SJSA1 (cell line): ENCODE measurements around the gene RAD51B. TPM values are rescaled to one million over a fixed set of nuclear protein-coding genes. Genes with fewer than 3 reads are reported as not detected.

Source experiments
- DNase-seq, 2 experiments: peaks; one replicate each; pipeline ENCODE4 v3.0.0-alpha.2; 2015 to 2020; ENCODE audit warnings: low spot score in 2 of 2, low read depth in 1 of 2
- H3K27ac ChIP-seq: fragments of 250-450 bp; sonication (Bioruptor Pico); 2 replicates; pipeline ENCODE4 v1.5.1; 2020; ENCODE audit warnings: mild to moderate bottlenecking, moderate library complexity
- H3K27me3 ChIP-seq: fragments of 250-450 bp; sonication (Bioruptor Pico); replicated peaks from 2 replicates; pipeline ENCODE4 v1.5.1; 2020; ENCODE audit warnings: mild to moderate bottlenecking, moderate library complexity
- H3K36me3 ChIP-seq: fragments of 250-450 bp; sonication (Bioruptor Pico); 2 replicates; pipeline ENCODE4 v1.5.1; 2020; ENCODE audit warnings: mild to moderate bottlenecking
- H3K4me1 ChIP-seq: fragments of 250-450 bp; sonication (Bioruptor Pico); replicated peaks from 2 replicates; pipeline ENCODE4 v1.6.1; 2021; ENCODE audit warnings: mild to moderate bottlenecking
- H3K4me3 ChIP-seq: fragments of 250-450 bp; sonication (Bioruptor Pico); 2 replicates; pipeline ENCODE4 v1.5.1; 2020; ENCODE audit warnings: mild to moderate bottlenecking
- H3K9me3 ChIP-seq: fragments of 250-450 bp; sonication (Bioruptor Pico); replicated peaks from 2 replicates; pipeline ENCODE4 v1.5.1; 2020; ENCODE audit warnings: mild to moderate bottlenecking
- total RNA-seq: library from RNA; depleted of rRNA; stranded (reverse); fragments of >200 nt; shearing (Covaris generic); gene quantifications from 2 replicates; pipeline ENCODE4 v1.2.3, GENCODE V29; 2014

The RAD51B gene
- total RNA-seq, 1 experiment from 2014 or later: 4.7 TPM

DNA sequence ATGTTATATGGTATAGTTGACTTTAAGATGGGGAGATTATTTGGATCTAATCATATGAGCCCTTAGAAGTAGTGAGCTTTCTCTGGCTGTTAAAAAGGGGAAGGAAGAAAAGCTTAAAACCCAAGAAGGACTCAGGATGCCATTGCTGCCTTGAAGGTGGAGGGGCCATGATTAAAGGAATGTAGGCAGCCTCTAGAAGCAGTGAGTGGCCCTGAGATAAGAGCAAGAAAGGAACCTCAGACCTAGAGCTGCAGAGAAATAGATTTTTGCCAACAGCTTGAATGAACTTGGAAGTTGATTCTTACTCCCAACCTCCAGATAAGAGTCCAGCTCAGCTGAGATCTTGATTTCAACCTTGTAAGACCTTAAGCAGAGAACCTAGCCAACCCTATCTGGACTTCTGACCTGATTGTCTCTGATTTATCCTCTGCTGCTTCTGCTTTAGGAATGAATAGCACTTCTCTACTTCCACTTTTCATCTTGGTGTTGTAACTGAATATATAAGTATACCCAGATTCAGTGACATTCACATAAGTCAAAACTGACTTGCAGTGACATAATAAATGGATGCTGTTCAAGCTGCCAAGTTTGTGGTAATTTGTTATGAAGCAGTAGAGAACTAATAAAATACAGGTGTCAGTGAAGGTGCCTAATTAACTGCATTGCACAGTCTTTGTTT is 33.5 kb downstream of the RAD51B start:
- Histone ChIP-seq H3K36me3 (no peaks in the 10 kb centered on the region), H3K4me3 (no peak overlapping the region), H3K9me3 (no peaks in the 10 kb centered on the region), H3K27ac (no peak overlapping the region), H3K27me3 (no peaks in the 10 kb centered on the region), H3K4me1 (no peaks in the 10 kb centered on the region; the same call in 1 of the 2 replicates)
- no peak for DNase-seq

DNA sequence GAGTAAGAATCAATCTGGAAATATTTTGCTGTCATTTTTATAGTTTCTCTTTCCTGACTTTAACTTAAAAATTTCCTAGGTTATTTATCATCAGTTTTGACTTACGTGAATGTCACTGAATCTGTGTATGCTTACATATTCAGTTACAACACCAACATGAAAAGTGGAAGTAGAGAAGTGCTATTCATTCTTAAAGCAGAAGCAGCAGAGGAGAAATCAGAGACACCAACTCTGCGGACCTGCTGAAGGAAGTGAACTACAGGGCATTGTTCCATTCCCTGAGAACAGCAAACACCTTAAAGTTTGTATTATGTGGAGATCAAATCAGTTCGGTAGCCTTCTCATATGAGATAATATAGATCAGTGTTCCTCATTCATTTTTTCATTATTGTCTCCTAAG is 34.1 kb downstream of the RAD51B start:
- DNase-seq: no peak
- Histone ChIP-seq H3K27me3 (no peaks in the 10 kb centered on the region), H3K36me3 (no peaks in the 10 kb centered on the region), H3K9me3 (no peaks in the 10 kb centered on the region), H3K4me1 (no peaks in the 10 kb centered on the region; the same call in 1 of the 2 replicates), H3K27ac (no peak overlapping the region), H3K4me3 (no peak overlapping the region)

DNA sequence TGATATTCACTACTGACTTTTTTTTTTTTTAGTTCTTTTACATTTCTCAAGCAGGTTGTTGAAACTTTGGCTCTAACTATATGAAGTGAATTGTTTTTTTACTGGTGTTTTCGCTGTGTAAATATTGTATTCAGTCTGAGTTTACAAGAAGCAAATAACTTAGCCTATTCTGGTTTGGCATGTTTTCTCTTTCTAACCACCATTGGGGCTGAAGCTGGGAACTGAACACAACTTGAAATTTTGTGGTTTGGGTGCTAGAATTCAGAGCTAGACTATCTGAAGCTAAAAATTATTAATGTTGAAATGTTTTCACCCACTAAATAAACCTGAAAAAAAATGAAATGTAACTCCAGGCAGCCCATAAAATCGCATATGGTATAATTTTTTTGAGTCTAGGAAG is 37.2 kb downstream of the RAD51B start:
- H3K27me3 ChIP-seq: no peaks in the 10 kb centered on the region
- no peaks in the 10 kb centered on the region; the same call in 1 of the 2 replicates for H3K4me1 ChIP-seq
- no peaks in the 10 kb centered on the region for H3K9me3 ChIP-seq
- peak in 1 of 2 experiments; percentile 22 for DNase-seq
- H3K27ac ChIP-seq: no peak overlapping the region
- H3K4me3 ChIP-seq: no peak overlapping the region
- no peaks in the 10 kb centered on the region for H3K36me3 ChIP-seq

DNA sequence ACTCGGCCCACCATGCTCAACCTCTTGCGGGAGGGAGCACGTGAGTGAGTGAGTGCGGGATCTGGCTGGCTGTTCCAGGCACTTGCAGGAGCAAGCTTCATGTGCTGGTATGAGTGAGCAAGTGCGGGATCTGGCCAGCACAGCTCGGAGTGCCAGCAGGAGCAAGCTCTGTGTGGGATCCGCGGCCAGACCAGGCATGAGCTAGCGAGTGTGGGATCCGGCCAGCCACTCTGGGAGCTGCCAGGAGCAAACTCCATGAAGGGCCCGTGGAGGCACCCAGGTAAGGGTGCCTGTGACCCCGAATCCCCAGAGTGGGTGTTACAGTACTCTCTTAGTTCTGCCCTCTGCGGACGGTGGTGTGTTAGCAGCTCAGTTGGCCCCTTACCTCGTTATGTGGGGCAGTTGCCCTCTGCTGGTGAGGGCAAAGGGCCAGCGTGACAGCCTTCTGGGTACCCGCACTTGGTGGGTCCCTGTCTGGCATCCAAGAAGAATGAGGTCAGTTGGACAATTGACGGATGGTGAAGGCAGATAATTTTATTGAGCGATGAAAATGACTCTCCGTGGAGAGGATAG is 38.3 kb downstream of the RAD51B start:
- no peak overlapping the region for H3K4me3 ChIP-seq
- DNase-seq: no peak
- H3K27ac ChIP-seq: no peak overlapping the region
- no peaks in the 10 kb centered on the region for H3K9me3 ChIP-seq
- no peaks in the 10 kb centered on the region for H3K27me3 ChIP-seq
- no peaks in the 10 kb centered on the region; the same call in 1 of the 2 replicates for H3K4me1 ChIP-seq
- H3K36me3 ChIP-seq: no peaks in the 10 kb centered on the region

DNA sequence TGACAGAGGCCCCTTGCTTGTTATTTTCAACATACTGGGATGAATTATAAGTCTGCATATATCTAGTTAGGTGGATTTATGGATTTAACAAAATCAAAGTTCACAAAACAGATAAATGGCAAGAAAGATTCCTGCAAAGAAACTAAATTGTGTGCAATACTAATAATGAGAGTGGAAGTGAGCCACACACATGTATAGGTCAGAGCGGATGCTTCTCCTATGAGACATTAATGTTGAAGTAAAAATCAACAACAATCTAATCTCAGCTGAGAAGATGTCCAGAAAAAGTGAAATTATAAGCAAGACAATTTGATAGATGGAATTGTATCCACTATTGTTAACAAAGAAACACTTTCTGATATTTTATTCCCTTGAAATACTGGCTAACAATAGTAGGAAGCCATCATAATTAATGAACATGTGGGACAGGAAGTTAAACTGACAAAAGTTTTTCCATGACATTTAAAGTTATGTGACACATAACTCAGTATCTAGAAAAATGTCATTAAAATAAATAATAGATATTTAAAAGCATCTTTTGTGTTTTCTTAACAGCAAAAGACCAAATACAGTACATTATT is 39.7 kb downstream of the RAD51B start:
- Histone ChIP-seq H3K4me3 (no peak overlapping the region), H3K27me3 (no peaks in the 10 kb centered on the region), H3K9me3 (no peaks in the 10 kb centered on the region), H3K4me1 (no peaks in the 10 kb centered on the region; the same call in 1 of the 2 replicates), H3K27ac (no peak overlapping the region), H3K36me3 (no peaks in the 10 kb centered on the region)
- no peak for DNase-seq

DNA sequence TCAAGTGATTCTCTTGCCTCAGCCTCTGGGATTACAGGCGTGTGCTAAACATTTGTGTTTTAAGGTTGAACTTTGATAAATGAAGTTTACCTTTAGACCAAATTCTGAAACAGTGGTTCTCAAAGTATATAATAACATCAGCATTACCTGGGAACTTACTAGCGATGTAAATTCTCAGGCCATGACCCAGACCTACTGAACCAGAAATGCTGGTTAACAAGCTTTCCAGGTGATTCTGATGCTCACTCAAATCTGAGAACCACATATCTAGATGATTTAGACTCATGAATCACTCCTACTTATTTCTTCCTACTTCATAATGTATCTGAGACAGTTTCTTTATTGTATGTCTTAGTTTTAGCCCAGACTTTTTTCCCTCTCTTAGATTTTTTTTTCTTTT is 43.6 kb downstream of the RAD51B start:
- no peaks in the 10 kb centered on the region for H3K36me3 ChIP-seq
- no peak overlapping the region for H3K27ac ChIP-seq
- H3K4me3 ChIP-seq: no peak overlapping the region
- H3K9me3 ChIP-seq: no peaks in the 10 kb centered on the region
- no peaks in the 10 kb centered on the region for H3K4me1 ChIP-seq
- H3K27me3 ChIP-seq: no peaks in the 10 kb centered on the region
- no peak for DNase-seq

DNA sequence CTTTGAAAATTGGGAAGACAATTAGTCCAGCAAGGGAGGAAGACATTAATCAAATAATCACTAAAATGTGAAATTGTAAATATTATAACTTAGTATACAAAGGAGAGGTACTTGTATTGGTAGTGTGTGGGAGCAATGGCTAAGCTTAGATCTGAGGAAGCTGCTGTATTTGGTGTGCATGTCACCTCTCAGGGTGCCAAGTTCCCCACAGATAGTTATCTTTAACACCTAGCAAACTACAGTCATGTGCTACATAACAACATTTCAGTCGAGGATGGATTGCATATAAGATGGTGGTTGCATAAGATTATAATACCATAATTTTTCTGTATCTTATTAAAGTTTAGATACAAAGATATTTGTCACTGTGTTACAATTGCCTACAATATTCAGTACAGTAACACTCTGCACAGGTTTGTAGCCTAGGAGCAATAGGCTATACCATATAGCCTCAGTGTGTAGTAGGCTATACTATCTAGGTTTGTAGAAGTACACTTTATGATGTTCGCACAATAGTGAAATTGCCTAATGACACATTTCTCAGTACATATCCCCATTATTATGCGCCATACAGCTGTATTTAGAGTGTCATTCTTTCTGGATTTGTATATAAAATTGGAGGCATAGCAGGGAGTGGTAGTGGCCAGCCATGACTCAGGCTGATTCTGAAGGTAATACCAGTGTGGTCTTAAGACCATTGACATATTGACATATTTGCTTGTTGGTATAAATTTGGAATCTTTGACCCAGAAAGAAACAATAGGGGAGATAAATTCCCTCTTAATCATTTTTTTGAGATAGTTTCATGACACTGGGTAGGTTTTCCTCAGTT is 55.8 kb downstream of the RAD51B start:
- Histone ChIP-seq H3K4me1 (no peaks in the 10 kb centered on the region), H3K4me3 (no peak overlapping the region), H3K27me3 (no peaks in the 10 kb centered on the region), H3K27ac (no peak overlapping the region), H3K9me3 (no peaks in the 10 kb centered on the region), H3K36me3 (no peaks in the 10 kb centered on the region)
- no peak for DNase-seq

DNA sequence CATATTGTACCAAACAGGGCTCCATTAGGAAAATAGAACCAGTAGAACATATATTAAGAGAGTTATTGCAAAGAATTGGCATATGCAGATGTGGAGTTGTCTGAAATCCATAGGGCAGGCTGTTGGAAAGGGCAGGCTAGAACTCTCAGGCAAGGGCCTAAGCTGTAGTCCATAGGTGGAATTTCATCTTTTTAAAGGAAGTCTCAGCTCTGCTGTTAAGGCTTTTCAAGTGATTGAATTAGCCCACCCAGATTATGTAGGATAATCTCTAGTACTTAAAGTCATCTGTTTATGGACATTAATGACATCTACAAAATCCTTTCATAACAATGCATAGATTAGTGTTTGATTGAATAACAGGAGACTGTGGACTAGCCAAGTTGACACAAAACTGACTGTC is 59.4 kb downstream of the RAD51B start:
- H3K36me3 ChIP-seq: no peaks in the 10 kb centered on the region
- DNase-seq: no peak
- no peak overlapping the region for H3K4me3 ChIP-seq
- H3K9me3 ChIP-seq: no peaks in the 10 kb centered on the region
- no peak overlapping the region for H3K27ac ChIP-seq
- no peaks in the 10 kb centered on the region for H3K27me3 ChIP-seq
- H3K4me1 ChIP-seq: no peaks in the 10 kb centered on the region

DNA sequence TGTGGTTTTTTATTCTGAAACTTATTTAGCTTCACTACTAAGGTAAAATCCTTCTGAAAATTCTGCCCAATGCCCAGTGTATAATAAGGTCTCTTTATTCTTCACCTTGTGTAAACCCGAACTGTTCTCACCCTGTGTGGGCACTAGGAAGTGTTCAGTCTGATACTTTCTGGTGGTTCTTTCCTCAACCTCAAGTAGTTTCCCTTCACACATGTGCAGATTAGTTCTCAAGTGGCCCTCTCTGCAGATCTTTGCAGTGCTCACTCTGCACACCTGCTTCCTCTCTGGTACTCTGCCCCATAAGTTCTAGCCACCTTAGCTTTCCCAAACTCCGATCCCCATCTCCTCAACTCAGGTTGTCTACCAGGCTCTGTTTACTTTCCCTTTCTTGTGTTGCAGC is 61.6 kb downstream of the RAD51B start:
- no peaks in the 10 kb centered on the region for H3K9me3 ChIP-seq
- H3K4me3 ChIP-seq: no peak overlapping the region
- H3K27me3 ChIP-seq: no peaks in the 10 kb centered on the region
- DNase-seq: no peak
- H3K27ac ChIP-seq: no peak overlapping the region
- H3K4me1 ChIP-seq: no peaks in the 10 kb centered on the region
- H3K36me3 ChIP-seq: no peaks in the 10 kb centered on the region

DNA sequence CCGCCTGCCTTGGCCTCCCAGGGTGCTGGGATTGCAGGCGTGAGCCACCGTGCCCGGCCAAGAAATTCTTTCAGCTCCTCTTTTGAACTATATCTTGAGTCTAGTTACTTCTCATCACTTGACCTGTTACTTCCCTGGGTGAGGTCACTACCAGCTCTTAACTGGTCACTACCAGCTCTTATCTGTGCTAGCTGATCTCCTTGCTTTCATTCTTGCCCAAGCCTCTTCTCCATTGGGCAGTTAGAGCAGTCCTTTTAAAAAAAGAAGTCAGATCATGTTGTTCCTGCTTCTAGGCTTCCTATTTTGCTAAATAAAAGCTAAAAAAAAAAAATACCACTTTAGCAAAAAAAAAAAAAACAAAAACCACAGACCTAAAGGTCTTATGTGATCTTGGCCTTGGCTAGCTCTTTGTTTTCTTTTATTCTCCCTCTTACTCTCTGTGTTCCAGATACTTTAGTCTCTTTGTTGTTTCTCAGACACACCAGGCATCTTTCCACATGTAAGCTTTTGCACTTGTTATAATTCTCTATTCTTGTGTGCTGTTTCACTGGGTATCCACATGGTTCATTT is 63.5 kb downstream of the RAD51B start:
- no peak for DNase-seq
- H3K36me3 ChIP-seq: no peaks in the 10 kb centered on the region
- H3K4me1 ChIP-seq: no peaks in the 10 kb centered on the region
- no peaks in the 10 kb centered on the region for H3K9me3 ChIP-seq
- no peak overlapping the region for H3K4me3 ChIP-seq
- H3K27ac ChIP-seq: no peak overlapping the region
- no peaks in the 10 kb centered on the region for H3K27me3 ChIP-seq

DNA sequence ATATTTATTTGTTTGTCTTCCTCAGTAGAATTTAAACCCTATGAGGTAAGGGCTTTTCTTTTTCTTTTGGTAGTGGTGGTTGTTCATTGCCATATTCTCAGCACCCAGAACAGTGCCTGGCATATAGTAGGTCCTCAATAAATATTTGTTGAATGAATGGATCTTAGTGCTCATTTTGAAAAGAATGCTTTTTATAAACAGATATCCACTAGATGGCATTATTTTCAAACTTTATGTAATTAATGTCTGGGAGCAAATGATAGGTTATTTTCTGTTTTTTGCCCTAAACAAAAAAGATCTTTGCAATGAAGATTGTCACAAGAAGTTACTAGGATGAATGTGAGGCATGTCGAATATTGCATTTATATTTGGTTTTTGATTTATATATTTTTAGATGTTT is 64.1 kb downstream of the RAD51B start:
- Histone ChIP-seq H3K4me3 (no peak overlapping the region), H3K27ac (no peak overlapping the region), H3K36me3 (no peaks in the 10 kb centered on the region), H3K4me1 (no peaks in the 10 kb centered on the region), H3K9me3 (no peaks in the 10 kb centered on the region), H3K27me3 (no peaks in the 10 kb centered on the region)
- DNase-seq: no peak

DNA sequence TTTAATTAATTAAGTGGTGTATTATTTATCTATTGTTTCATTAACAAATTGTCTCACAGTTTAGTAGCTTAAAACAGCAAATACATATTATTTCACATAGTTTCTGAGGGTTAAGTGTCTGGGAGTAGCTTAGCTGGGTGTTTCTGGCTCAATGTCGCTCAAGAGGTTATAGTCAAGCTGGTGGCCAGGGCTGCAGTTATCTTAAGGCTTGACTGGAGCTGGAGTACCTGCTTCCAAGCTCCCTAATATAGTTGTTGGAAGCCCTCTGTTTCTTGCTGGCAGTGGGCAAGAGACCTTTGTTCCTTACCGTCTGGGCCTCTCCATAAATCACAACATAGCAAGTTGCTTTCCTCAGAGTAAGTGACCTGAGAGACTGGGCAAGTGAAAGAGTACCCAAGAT is 66.6 kb downstream of the RAD51B start:
- Histone ChIP-seq H3K9me3 (no peaks in the 10 kb centered on the region), H3K4me3 (no peak overlapping the region), H3K27ac (no peak overlapping the region), H3K36me3 (no peaks in the 10 kb centered on the region), H3K4me1 (no peaks in the 10 kb centered on the region), H3K27me3 (no peaks in the 10 kb centered on the region)
- no peak for DNase-seq

DNA sequence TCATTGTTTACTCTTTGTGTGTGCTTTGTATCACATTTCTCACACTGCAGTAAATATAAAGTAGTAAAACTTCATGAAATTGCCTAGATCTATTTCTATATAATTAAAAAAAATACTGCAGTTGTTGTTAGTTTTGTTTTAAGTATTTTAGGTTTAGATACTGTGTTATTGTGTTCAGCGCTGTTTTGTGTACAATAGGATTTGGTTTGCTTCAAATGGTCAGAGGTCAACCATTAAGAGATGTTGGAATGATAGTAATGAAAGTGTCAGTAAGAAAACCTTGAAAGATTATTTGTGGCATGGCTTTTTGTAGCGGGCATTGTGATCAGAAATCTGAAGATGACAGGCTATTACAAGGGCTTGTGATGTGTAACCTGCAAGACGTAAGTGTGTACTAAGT is 67.9 kb downstream of the RAD51B start:
- Histone ChIP-seq H3K4me1 (no peaks in the 10 kb centered on the region), H3K4me3 (no peak overlapping the region), H3K9me3 (no peaks in the 10 kb centered on the region), H3K27me3 (no peaks in the 10 kb centered on the region), H3K27ac (no peak overlapping the region), H3K36me3 (no peaks in the 10 kb centered on the region)
- no peak for DNase-seq

DNA sequence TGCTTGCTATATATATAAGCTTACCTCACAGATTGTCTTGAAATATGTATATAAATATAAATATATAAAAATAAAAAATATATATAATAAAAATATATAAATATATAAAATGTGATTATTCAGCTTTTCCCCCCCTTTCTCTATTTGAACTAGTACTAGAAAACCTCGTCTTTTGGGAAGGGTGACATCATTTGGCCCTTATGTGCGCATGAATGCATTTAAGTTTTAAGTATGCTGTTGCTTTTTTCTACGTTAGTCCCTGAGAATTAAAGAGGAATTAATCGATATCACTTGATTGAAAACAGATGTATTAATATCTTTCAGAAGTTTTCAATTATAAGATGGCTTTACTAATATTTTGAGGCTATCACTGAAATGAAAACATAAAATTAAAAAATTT is 69.9 kb downstream of the RAD51B start:
- H3K36me3 ChIP-seq: no peaks in the 10 kb centered on the region
- no peak for DNase-seq
- no peak overlapping the region for H3K4me3 ChIP-seq
- no peak overlapping the region for H3K27ac ChIP-seq
- no peaks in the 10 kb centered on the region for H3K27me3 ChIP-seq
- no peaks in the 10 kb centered on the region for H3K4me1 ChIP-seq
- H3K9me3 ChIP-seq: no peaks in the 10 kb centered on the region
